Nephron progenitor cell (in vitro differentiated cells): ENCODE data around the gene ACP2.
A peak's percentile ranks its signal among the peaks of the same experiment; 100 is the strongest.

ENCODE experiments used
- DNase-seq: peaks from one replicate; pipeline ENCODE4 v3.0.0; 2021
- H3K27ac Mint-ChIP-seq: 2 replicates; pipeline ENCODE4 v1.8.0; 2021; ENCODE audit warnings: mild to moderate bottlenecking, moderate library complexity, mixed read lengths
- H3K27me3 Mint-ChIP-seq: 2 replicates; pipeline ENCODE4 v1.8.0; 2021; ENCODE audit warnings: mild to moderate bottlenecking, low read depth, mixed read lengths; ENCODE audit not compliant: poor library complexity
- H3K36me3 Mint-ChIP-seq: 2 replicates; pipeline ENCODE4 v1.8.0; 2021; ENCODE audit warnings: low read depth, mixed read lengths
- H3K4me1 Mint-ChIP-seq: 2 replicates; pipeline ENCODE4 v1.8.0; 2021; ENCODE audit warnings: mixed read lengths
- H3K4me3 Mint-ChIP-seq: 2 replicates; pipeline ENCODE4 v1.8.0; 2021; ENCODE audit warnings: mild to moderate bottlenecking, moderate library complexity, mixed read lengths
- H3K9me3 Mint-ChIP-seq: 2 replicates; pipeline ENCODE4 v1.8.0; 2021; ENCODE audit warnings: mild to moderate bottlenecking, moderate library complexity, mixed read lengths
- CTCF ChIP-seq: fragments of 200-600 bp; sonication (generic); IDR thresholded peaks from 2 replicates; pipeline ENCODE4 v1.5.0; 2021; ENCODE audit warnings: antibody characterized with exemption

Gene ACP2

GRCh38 chr11:47264521-47264920 lies 15.9 kb upstream of the ACP2 start:
- peaks cover 11% of the 10 kb centered on the region for H3K36me3 Mint-ChIP-seq
- no peaks in the 10 kb centered on the region for H3K9me3 Mint-ChIP-seq
- H3K27ac Mint-ChIP-seq: peak overlapping the region; percentile 11
- no peak overlapping the region for H3K4me3 Mint-ChIP-seq
- no peak for DNase-seq
- no peak for TF ChIP-seq CTCF
- H3K4me1 Mint-ChIP-seq: peaks cover 36% of the 10 kb centered on the region
- H3K27me3 Mint-ChIP-seq: no peaks in the 10 kb centered on the region

DNA sequence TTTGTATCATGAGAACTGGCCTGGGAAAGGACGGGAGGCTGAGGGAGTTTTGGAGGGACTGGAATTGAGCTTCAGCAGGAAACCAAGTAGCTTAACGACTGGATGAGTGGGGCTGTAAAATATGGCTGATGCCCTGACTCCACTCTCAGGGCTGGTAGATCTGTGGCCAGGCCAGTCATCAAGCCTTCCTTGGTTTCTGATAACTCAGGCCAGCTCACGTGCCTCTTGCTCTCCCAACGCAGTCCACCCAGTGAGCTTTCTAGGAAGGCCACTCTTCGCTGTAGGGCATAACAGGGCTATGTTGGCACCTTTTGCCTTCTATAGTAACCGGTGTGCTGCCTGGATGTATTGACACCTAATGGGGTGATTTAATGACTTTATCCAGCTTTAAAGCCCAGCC lies 15.5 kb upstream of the ACP2 start:
- no peak for DNase-seq
- Mint-ChIP-seq H3K4me3 (no peak overlapping the region), H3K9me3 (no peaks in the 10 kb centered on the region), H3K27ac (peak overlapping the region; percentile 66), H3K4me1 (peaks cover 39% of the 10 kb centered on the region), H3K27me3 (no peaks in the 10 kb centered on the region), H3K36me3 (peaks cover 11% of the 10 kb centered on the region)
- TF ChIP-seq CTCF: no peak

DNA sequence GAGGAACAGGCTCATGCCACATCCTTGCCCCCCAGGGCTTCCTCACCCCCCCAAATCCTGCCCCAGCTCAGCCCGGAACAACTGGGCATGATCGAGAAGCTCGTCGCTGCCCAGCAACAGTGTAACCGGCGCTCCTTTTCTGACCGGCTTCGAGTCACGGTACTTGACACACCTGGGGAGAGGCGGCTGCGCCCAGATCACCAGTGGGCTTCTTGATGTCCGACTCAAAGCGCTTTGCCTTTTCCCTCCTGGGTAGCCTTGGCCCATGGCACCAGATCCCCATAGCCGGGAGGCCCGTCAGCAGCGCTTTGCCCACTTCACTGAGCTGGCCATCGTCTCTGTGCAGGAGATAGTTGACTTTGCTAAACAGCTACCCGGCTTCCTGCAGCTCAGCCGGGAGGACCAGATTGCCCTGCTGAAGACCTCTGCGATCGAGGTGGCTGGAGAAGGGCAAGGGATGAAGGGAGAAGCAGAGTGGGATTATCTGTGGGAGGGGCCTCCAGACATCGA lies 12.7 kb upstream of the ACP2 start:
- TF ChIP-seq CTCF: no peak
- Mint-ChIP-seq H3K4me3 (no peak overlapping the region), H3K36me3 (peaks cover 11% of the 10 kb centered on the region), H3K9me3 (no peaks in the 10 kb centered on the region), H3K4me1 (peaks cover 40% of the 10 kb centered on the region), H3K27me3 (no peaks in the 10 kb centered on the region), H3K27ac (no peak overlapping the region)
- DNase-seq: no peak

DNA sequence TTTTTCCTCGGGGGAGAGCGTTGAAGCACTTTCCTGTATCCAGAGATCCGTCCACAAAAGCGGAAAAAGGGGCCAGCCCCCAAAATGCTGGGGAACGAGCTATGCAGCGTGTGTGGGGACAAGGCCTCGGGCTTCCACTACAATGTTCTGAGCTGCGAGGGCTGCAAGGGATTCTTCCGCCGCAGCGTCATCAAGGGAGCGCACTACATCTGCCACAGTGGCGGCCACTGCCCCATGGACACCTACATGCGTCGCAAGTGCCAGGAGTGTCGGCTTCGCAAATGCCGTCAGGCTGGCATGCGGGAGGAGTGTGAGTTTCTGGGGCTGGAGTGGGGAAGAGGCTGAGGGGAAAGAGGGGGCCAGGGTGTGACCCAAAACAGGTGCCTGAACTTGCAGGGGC lies 11.8 kb upstream of the ACP2 start:
- H3K36me3 Mint-ChIP-seq: peaks cover 11% of the 10 kb centered on the region
- no peaks in the 10 kb centered on the region for H3K9me3 Mint-ChIP-seq
- no peak overlapping the region for H3K4me3 Mint-ChIP-seq
- H3K27ac Mint-ChIP-seq: no peak overlapping the region
- no peak for DNase-seq
- no peak for TF ChIP-seq CTCF
- H3K4me1 Mint-ChIP-seq: peaks cover 49% of the 10 kb centered on the region
- H3K27me3 Mint-ChIP-seq: peaks cover 2% of the 10 kb centered on the region

DNA sequence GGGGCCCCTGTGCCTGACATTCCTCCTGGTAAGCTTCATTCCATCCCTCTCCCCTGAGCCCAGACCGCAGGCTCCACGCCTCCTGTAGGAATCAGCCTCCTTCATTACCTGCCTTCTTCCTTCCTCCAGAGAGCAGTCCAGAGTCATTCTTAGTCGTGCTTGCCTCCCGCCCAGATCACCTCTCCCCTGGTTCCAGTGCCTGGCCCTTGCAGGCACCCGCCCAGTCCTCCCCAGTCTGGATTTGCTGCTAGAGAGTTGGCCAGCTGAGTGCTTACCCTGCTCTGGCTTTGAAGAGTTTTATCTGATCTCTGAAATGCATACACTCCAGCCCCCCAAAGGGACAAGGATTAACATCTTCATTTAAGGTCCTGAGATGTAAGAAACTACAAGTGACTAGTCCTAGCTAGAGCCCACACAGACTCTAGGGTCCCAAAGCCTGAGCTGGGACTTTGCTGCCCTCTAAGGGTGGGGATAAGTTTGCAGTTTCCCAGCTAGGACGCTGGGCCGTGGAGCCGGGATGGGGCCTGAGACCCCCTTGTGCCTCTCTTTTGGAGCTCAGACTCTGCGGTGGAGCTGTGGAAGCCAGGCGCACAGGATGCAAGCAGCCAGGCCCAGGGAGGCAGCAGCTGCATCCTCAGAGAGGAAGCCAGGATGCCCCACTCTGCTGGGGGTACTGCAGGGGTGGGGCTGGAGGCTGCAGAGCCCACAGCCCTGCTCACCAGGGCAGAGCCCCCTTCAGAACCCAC lies 10.8 kb upstream of the ACP2 start:
- DNase-seq: peak; percentile 42
- H3K4me3 Mint-ChIP-seq: peak overlapping the region; percentile 8
- TF ChIP-seq CTCF: peak; percentile 46
- H3K9me3 Mint-ChIP-seq: no peaks in the 10 kb centered on the region
- peaks cover 52% of the 10 kb centered on the region for H3K4me1 Mint-ChIP-seq
- peak overlapping the region; percentile 46 for H3K27ac Mint-ChIP-seq
- peaks cover 8% of the 10 kb centered on the region for H3K36me3 Mint-ChIP-seq
- H3K27me3 Mint-ChIP-seq: peaks cover 3% of the 10 kb centered on the region
